T-cell (primary cell): ENCODE measurements around the gene ZBTB45. TPM values are rescaled to one million over a fixed set of nuclear protein-coding genes. Genes with fewer than 3 reads are reported as not detected.
A peak's percentile ranks its signal among the peaks of the same experiment; 100 is the strongest.

Experiments
- ATAC-seq, 4 experiments: fragments of 200-7000 bp in 3 of 4; fragments of 150-1000 bp in 1 of 4; cut with Tn5 transposase; replicated peaks in 1 of 4; 1 replicate in 3 of 4; 2 replicates in 1 of 4; pipeline ENCODE4 v1.10.0; 2021; ENCODE audit warnings: moderate library complexity in 3 of 4, mild to moderate bottlenecking in 2 of 4, moderate number of reproducible peaks in 1 of 4
- CTCF ChIA-PET, 2 donors: fragments of 300-600 bp; sonication (Branson Sonifier 250); formaldehyde crosslinking; loops; one replicate each; lab custom pipeline; 2022; ENCODE audit warnings: antibody characterized with exemption in 2 of 2; lab: Charles Lee
- POLR2A ChIA-PET, 2 donors: fragments of 300-600 bp; sonication (Branson Sonifier 250); formaldehyde crosslinking; loops; one replicate each; lab custom pipeline; 2022; ENCODE audit warnings: antibody characterized with exemption in 2 of 2; lab: Charles Lee
- DNase-seq, 35 experiments: peaks; one replicate each; pipeline versions ENCODE4 v3.0.0 to v3.0.0-alpha.2; 2013 to 2023
- H3K27ac ChIP-seq: one replicate; pipeline ENCODE4 v1.5.1; 2013; ENCODE audit warnings: low read length
- H3K27me3 ChIP-seq, 2 experiments: replicated peaks in 1 of 2; 1 replicate in 1 of 2; 2 replicates in 1 of 2; pipeline versions ENCODE4 v1.6.1 to v1.7.0; 2013; ENCODE audit warnings: low read length in 1 of 2, mixed read lengths in 1 of 2; ENCODE audit not compliant: control insufficient read depth in 2 of 2, insufficient read depth in 2 of 2; ENCODE audit errors: extremely low read depth in 1 of 2
- H3K36me3 ChIP-seq, 2 donors: 1 replicate in 1 of 2; 2 replicates in 1 of 2; pipeline versions ENCODE4 v1.6.1 to v1.7.0; 2013; ENCODE audit warnings: low read length in 1 of 2; ENCODE audit not compliant: control insufficient read depth in 2 of 2, insufficient read depth in 1 of 2; ENCODE audit errors: extremely low read depth in 1 of 2
- H3K4me1 ChIP-seq, 2 experiments: 1 replicate in 1 of 2; 2 replicates in 1 of 2; pipeline versions ENCODE4 v1.6.1 to v1.7.0; 2013; ENCODE audit warnings: low read length in 2 of 2, mixed read lengths in 1 of 2; ENCODE audit not compliant: insufficient read depth in 2 of 2, control insufficient read depth in 1 of 2; ENCODE audit errors: extremely low read depth in 1 of 2
- H3K4me3 ChIP-seq, 2 donors: 1 replicate in 1 of 2; 2 replicates in 1 of 2; pipeline versions ENCODE4 v1.5.1 to v1.7.0; 2013; ENCODE audit warnings: mild to moderate bottlenecking in 2 of 2, low read length in 1 of 2, moderate library complexity in 1 of 2; ENCODE audit not compliant: control insufficient read depth in 1 of 2; ENCODE audit errors: extremely low read depth in 1 of 2
- H3K9me3 ChIP-seq: 2 replicates; pipeline ENCODE4 v1.7.0; 2013
- H3K27ac Mint-ChIP-seq, 2 donors: one replicate each; pipeline ENCODE4 v1.8.0; 2020 to 2021; ENCODE audit warnings: mild to moderate bottlenecking in 2 of 2, mixed read lengths in 2 of 2
- H3K27me3 Mint-ChIP-seq, 2 donors: one replicate each; pipeline ENCODE4 v1.8.0; 2021 to 2022; ENCODE audit warnings: mixed read lengths in 2 of 2
- H3K36me3 Mint-ChIP-seq: one replicate; pipeline ENCODE4 v1.8.0; 2021; ENCODE audit warnings: mixed read lengths
- H3K4me1 Mint-ChIP-seq, 3 donors: one replicate each; pipeline ENCODE4 v1.8.0; 2020 to 2022; ENCODE audit warnings: mixed read lengths in 3 of 3, mild to moderate bottlenecking in 1 of 3
- H3K4me3 Mint-ChIP-seq, 3 donors: one replicate each; pipeline ENCODE4 v1.8.0; 2020 to 2022; ENCODE audit warnings: mild to moderate bottlenecking in 3 of 3, mixed read lengths in 3 of 3, moderate library complexity in 3 of 3
- H3K9me3 Mint-ChIP-seq, 3 donors: one replicate each; pipeline ENCODE4 v1.8.0; 2020 to 2022; ENCODE audit warnings: mixed read lengths in 3 of 3
- WGBS: methylation state at CpG from one replicate; pipeline ENCODE4 v1.1.5; 2013; ENCODE audit warnings: missing lambda C conversion rate; ENCODE audit not compliant: insufficient coverage; 5-methylcytosine and 5-hydroxymethylcytosine counted together
- total RNA-seq, 35 experiments: library from RNA in 6 of 35; stranded (reverse) in 6 of 35; fragments of 120-200 nt in 1 of 35; gene quantifications; one replicate each; pipeline versions ENCODE4 v1.2.1 to v1.2.4 and lab custom pipeline; 2013 to 2026

ZBTB45 gene
- 10 to 100 TPM in 4 of 5 donors, 1 to 10 TPM in 1; 8.3 to 27.8 (median 24.5) TPM for total RNA-seq
- 3.7 TPM for total RNA-seq (2013)
- 7.3 to 23.4 (median 12.3) reads per million in 29 experiments for total RNA-seq (lab: John Stamatoyannopoulos, UW)

DNA sequence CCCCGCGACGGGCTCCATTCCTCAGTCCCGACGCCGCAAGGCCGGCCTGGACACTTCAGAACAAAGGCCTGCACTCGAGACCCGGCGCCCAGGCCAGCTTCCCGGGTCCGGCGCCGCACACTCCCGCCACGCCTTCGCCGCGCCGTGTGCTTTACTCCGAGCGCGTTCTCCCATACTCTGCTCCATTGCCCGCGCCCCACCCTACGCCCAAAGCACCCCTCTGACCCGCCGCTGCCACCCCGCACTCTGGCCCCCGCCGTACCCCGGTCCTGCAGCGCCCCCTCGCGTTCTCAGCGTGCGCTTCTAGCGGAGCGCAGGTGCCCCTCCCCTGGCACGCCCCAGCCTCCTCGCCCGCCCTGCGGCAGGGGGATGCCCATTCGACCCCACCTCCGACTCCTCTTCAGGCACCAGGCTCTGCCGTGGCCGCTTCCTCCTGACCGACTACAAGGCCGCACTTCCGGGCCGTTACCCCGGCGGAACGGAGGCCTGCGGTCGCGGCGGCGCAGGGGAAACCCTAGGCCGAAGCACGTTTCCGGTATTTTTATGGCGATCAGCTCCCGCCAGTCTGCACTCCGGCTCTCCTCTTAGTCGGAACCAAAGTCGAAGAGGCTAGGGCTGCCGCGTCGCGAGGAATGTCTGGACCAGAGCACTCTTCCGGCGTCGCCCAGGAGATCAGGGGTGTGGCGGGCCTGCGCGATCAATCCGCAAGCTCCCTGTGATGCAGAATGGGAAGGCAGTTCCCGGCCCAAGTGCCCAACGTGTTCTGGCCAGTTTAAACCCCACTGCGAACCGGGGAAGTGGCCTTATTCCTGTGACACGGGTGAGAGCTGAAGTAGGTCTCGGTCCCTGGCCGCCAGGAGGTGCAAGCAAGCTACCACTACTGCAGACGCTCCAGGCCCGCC lies at the start of gene ZBTB45:
Gene ZBTB45, minus strand, starts transcription at position 456 of the 902 bp plus-strand sequence. CDS start 2,137 bp downstream, outside the sequence.
- peaks cover 35 to 48% (median 43%) of the 10 kb centered on the region in 3 donors for H3K4me1 Mint-ChIP-seq
- Histone ChIP-seq H3K9me3 (no peaks in the 10 kb centered on the region), H3K4me1 (peaks cover 12 to 45% of the 10 kb centered on the region in 2 experiments), H3K27ac (peak within 1 kb of the TSS; percentile 92), H3K27me3 (no peaks in the 10 kb centered on the region), H3K4me3 (peak within 1 kb of the TSS; percentile 82 to 88), H3K36me3 (peaks cover 0 to 16% of the 10 kb centered on the region in 2 donors)
- peaks cover 8% of the 10 kb centered on the region for H3K36me3 Mint-ChIP-seq
- WGBS: under 1% methylated on average over 77 of the region's 87 CpGs
- POLR2A ChIA-PET: interaction anchor here in 1 of 2 donors (1.2 kb wide), 1 partner anchor 24 kb away, joined by 3 read pairs; the partner anchor contains the start of gene TRIM28
- peak within 1 kb of the TSS; percentile 93 to 94 (median 94) for H3K4me3 Mint-ChIP-seq
- DNase-seq (peak; percentile 70 to 93 (median 80)), ATAC-seq (peak; percentile 83 to 86 (median 85))
- H3K27me3 Mint-ChIP-seq: no peaks in the 10 kb centered on the region
- H3K9me3 Mint-ChIP-seq: peaks cover 0 to 4% (median 0%) of the 10 kb centered on the region in 3 donors
- CTCF ChIA-PET: interaction anchor here (0.6 to 2.7 kb wide), 11 partner anchors 19 to 232 kb away, joined by 3 to 13 read pairs (median 4); partner anchors contain the start of genes CHMP2A (in 1 of the 2), TRIM28 (in 1 of the 2) and ZNF497 (in 1 of the 2)
- H3K27ac Mint-ChIP-seq: peak within 1 kb of the TSS; percentile 97 to 98

DNA sequence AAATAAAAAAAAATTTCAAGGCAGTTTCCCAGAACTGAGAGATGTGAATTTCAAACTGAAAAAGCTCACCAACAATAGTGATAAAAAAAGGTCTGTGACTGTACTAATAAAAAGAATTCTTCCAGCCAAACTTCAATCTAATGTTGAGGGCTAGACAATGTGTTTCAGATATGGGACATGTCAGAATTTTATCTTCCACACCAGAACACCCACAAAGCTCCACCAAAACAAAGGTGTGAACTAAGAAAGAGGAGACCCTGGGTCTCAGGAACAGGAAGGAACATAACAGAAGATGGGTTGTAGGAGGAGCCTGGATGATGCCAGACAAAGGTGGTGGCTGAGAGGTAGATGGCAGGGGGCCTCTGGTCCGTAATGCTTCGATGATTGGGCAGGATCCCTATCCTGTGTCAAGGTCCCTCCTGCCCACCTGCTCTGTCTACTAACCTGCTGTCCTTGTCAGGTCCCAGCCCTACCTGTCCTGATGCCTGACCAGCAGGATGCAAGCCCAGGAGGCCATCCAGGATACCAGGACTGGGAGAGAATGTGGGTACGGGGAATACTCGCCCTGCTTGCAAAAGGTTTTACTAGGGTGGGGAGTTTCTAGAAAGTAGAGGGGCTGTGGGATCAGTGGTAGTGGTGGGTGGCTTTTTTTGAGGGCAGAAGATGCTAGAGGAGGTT lies 49.0 kb upstream of the ZBTB45 start:
- no peak overlapping the region for H3K4me3 ChIP-seq
- peaks cover 3 to 24% of the 10 kb centered on the region in 2 experiments for H3K4me1 ChIP-seq
- H3K27ac ChIP-seq: no peak overlapping the region
- DNase-seq (peak in 2 of 35 experiments; percentile 1 to 8), ATAC-seq (no peak)
- peaks cover 6% of the 10 kb centered on the region for H3K36me3 Mint-ChIP-seq
- H3K4me3 Mint-ChIP-seq: no peak overlapping the region
- CTCF ChIA-PET: no interaction called here
- no peaks in the 10 kb centered on the region for H3K27me3 ChIP-seq
- H3K9me3 ChIP-seq: no peaks in the 10 kb centered on the region
- POLR2A ChIA-PET: no interaction called here
- H3K27me3 Mint-ChIP-seq: no peaks in the 10 kb centered on the region
- H3K27ac Mint-ChIP-seq: peak overlapping the region in 1 of 2 donors; percentile 66
- peaks cover 23 to 30% (median 24%) of the 10 kb centered on the region in 3 donors for H3K4me1 Mint-ChIP-seq
- H3K9me3 Mint-ChIP-seq: no peaks in the 10 kb centered on the region
- no CpG with 5 or more reads among the region's 4 CpGs for WGBS
- H3K36me3 ChIP-seq: peaks cover 5 to 12% of the 10 kb centered on the region in 2 donors

DNA sequence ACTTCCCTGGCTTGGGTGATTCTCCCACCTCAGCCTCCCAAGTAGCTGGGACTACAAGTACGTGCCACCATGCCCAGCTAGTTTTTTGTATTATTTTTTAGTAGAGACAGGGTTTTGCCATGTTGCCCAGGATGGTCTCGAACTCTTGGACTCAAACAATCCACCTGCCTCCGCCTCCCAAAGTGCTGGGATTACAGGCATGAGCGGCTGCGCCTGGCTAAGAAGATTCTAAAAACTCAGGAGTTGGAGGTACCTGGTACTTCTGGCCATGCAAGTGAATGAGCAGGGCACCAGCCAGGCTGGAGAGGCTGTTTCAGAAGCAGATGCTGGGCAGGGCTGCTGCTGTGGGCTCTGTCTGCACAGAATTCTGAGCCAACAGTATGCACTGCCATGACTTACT lies 47.4 kb upstream of the ZBTB45 start:
- H3K36me3 ChIP-seq: peaks cover 5 to 12% of the 10 kb centered on the region in 2 donors
- H3K4me1 ChIP-seq: peaks cover 13 to 30% of the 10 kb centered on the region in 2 experiments
- Mint-ChIP-seq H3K9me3 (no peaks in the 10 kb centered on the region), H3K27me3 (no peaks in the 10 kb centered on the region), H3K27ac (no peak overlapping the region), H3K4me3 (no peak overlapping the region), H3K36me3 (peaks cover 6% of the 10 kb centered on the region), H3K4me1 (peaks cover 20 to 26% (median 23%) of the 10 kb centered on the region in 3 donors)
- no peak overlapping the region for H3K4me3 ChIP-seq
- 100% methylated on average over 4 of the region's 5 CpGs for WGBS
- H3K9me3 ChIP-seq: no peaks in the 10 kb centered on the region
- POLR2A ChIA-PET: no interaction called here
- DNase-seq (no peak), ATAC-seq (no peak)
- H3K27me3 ChIP-seq: no peaks in the 10 kb centered on the region
- H3K27ac ChIP-seq: no peak overlapping the region
- CTCF ChIA-PET: no interaction called here

DNA sequence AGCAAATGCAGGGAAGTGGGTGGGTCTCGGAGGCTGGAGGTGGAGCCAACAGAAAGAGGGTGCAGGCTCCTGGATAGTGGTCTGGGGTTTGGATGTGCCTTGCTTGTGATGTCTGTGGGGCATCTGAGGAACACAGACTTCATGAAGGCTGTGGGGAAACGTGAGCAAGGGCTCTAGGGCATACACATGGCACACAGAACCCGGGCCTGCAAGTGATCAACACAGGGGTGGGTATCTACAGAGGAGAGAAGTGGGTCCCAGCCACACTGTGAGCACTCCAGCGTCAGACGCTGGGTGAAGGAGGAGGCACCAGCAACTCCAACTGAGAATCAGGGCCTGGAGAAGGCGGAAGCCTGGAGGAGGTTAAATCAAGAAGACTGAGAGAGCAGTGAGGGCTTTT lies 44.2 kb upstream of the ZBTB45 start:
- no peak for ATAC-seq
- POLR2A ChIA-PET: interaction anchor here in 1 of 2 donors (0.6 kb wide), 1 partner anchor 221 kb away, joined by 5 read pairs; no protein-coding TSS in a partner anchor
- H3K4me1 Mint-ChIP-seq: peaks cover 34 to 49% (median 48%) of the 10 kb centered on the region in 3 donors

DNA sequence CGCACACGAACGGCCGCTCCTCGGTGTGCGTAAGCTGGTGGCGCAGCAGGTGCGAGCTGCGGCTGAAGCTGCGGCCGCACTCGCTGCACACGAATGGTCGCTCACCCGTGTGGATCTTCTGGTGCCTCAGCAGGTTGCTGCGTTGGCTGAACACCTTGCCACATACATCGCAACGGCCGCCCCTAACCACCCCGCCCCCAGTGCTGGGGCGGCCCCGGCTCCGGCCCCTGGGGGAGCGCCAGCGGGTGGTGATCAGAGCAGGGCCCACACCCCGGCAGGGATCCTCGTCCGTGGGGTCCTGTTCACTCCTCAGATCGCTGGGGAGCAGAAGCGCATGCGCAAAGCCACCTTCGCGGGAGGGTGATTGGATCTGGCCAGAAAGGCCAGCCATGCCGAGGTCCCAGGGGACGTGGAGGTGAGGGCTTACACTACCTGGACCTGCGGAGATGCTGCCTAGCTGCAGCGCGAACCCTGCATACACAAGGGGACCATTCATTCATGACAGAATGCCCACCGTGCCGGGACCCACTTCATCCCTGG lies 43.5 kb upstream of the ZBTB45 start:
- Mint-ChIP-seq H3K4me3 (peak overlapping the region; percentile 79 to 97 (median 85)), H3K27ac (peak overlapping the region; percentile 84 to 88), H3K9me3 (no peaks in the 10 kb centered on the region), H3K27me3 (no peaks in the 10 kb centered on the region), H3K36me3 (peaks cover 1% of the 10 kb centered on the region), H3K4me1 (peaks cover 35 to 49% (median 49%) of the 10 kb centered on the region in 3 donors)
- Histone ChIP-seq H3K4me1 (peaks cover 20 to 46% of the 10 kb centered on the region in 2 experiments), H3K27me3 (peaks cover 0 to 4% of the 10 kb centered on the region in 2 experiments), H3K4me3 (peak overlapping the region; percentile 49 to 78), H3K27ac (no peak overlapping the region), H3K36me3 (peaks cover 5 to 6% of the 10 kb centered on the region in 2 donors), H3K9me3 (no peaks in the 10 kb centered on the region)
- no peak for ATAC-seq
- 14% methylated on average over 40 of the region's 40 CpGs for WGBS
- POLR2A ChIA-PET: interaction anchor here in 1 of 2 donors (0.6 kb wide), 1 partner anchor 220 kb away, joined by 5 read pairs; no protein-coding TSS in a partner anchor
- CTCF ChIA-PET: no interaction called here
- DNase-seq: peak in 3 of 35 experiments; percentile 31 to 39 (median 38)

More for the DNA sequence above, 44.2 kb upstream of the ZBTB45 start:
- Mint-ChIP-seq H3K36me3 (peaks cover 2% of the 10 kb centered on the region), H3K4me3 (peak overlapping the region; percentile 79 to 97 (median 85)), H3K9me3 (no peaks in the 10 kb centered on the region), H3K27me3 (no peaks in the 10 kb centered on the region), H3K27ac (peak overlapping the region; percentile 20 to 60)
- Histone ChIP-seq H3K9me3 (no peaks in the 10 kb centered on the region), H3K27me3 (peaks cover 0 to 4% of the 10 kb centered on the region in 2 experiments), H3K4me1 (peaks cover 20 to 45% of the 10 kb centered on the region in 2 experiments), H3K36me3 (peaks cover 5 to 6% of the 10 kb centered on the region in 2 donors), H3K27ac (no peak overlapping the region), H3K4me3 (no peak overlapping the region)
- CTCF ChIA-PET: no interaction called here
- no peak for DNase-seq
- WGBS: 93% methylated on average over 5 of the region's 6 CpGs
